GM18507 (cell line): ENCODE measurements around the gene TTC23L.
A peak's percentile ranks its signal among the peaks of the same experiment; 100 is the strongest.
"Not testable (repeated sequence)": the region's sequence is repeated elsewhere in the genome, so short reads cannot be mapped to it uniquely, and the experiment has no call there.

Experiments used
- DNase-seq: peaks from one replicate; pipeline ENCODE4 v3.0.0; 2011; ENCODE audit warnings: low read depth; ENCODE audit not compliant: insufficient read length; ENCODE audit errors: extremely low spot score
- FAIRE-seq: peaks from 2 replicates; lab custom pipeline; 2011; peaks lifted over from hg19 to GRCh38; lab: Jason Lieb, UNC

Gene TTC23L

GRCh38 chr5:34914671-34915138 is 75.7 kb downstream of the TTC23L start:
- FAIRE-seq (no peak), DNase-seq (no peak)

- peak; percentile 89 for DNase-seq
- peak; percentile 98 for FAIRE-seq
Observed at GRCh38 chr5:34915139-34915855, 76.3 kb downstream of the TTC23L start, which contains the start of the genes BRIX1 and RAD1. TSS of gene BRIX1 (plus strand) at chr5:34915711. CDS start at chr5:34915739, 28 bp downstream. TSS of gene RAD1 (minus strand) at chr5:34915504. CDS start at chr5:34914892, 612 bp downstream.

DNA sequence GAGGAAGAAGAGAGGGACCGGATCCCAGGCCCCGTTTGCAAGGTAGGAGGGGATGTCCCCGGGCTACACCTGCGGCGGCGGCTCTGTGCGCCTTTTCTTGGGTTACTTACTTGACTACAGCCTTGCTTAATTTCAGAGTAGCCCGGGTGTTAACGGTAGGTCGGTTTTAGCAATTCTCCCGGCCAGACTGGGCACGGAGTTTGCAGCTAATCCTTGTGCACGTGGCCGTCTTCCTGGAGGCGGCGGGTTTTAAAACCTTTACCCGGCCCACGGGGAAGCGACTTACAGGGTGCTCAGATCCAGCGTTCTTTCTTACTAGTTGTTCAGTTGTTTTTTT is 76.9 kb downstream of the TTC23L start:
- FAIRE-seq: no peak
- DNase-seq: no peak

- no peak for FAIRE-seq
- no peak for DNase-seq
Observed at GRCh38 chr5:34916518-34916917, 77.6 kb downstream of the TTC23L start.

DNA sequence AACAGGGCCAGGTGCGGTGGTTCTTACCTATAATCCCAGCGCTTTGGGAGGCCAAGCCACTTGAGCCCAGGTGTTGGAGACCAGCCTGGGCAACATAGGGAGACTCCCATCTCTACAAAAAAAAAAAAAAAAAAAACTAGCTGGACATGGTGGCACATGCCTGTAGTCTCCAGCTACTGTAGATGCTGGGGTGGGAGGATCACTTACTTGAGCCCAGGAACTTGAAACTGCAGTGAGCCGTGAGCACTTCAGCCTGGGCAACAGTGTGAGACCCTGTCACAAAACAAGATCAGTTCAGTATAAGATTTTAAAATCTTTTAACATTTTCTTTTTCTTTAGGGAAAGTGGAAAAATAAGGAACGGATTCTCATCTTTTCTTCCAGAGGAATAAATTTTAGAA is 79.1 kb downstream of the TTC23L start:
- FAIRE-seq: no peak
- DNase-seq: no peak

DNA sequence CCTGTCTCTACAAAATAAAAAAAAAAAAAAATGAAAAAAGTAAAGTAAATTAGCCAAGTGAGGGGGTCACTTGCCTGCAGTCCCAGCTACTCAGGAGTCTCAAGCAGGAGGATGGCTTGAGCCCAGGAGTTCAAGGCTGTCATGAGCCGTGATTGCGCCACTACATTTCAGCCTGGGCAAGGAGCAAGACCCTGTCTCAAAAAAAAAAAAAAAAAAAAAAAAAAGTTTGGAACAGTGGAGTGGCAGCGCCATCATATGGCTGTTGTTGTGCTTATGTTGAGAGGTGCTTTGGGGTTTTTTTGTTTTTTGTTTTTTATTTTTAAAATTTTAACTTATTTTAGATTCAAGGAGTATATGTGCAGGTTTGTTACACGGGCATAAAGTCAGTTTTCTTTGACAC is 80.1 kb downstream of the TTC23L start:
- no peak for FAIRE-seq
- no peak for DNase-seq

- DNase-seq, FAIRE-seq: not testable (repeated sequence)
Observed at GRCh38 chr5:34923256-34923655, 84.3 kb downstream of the TTC23L start.

DNA sequence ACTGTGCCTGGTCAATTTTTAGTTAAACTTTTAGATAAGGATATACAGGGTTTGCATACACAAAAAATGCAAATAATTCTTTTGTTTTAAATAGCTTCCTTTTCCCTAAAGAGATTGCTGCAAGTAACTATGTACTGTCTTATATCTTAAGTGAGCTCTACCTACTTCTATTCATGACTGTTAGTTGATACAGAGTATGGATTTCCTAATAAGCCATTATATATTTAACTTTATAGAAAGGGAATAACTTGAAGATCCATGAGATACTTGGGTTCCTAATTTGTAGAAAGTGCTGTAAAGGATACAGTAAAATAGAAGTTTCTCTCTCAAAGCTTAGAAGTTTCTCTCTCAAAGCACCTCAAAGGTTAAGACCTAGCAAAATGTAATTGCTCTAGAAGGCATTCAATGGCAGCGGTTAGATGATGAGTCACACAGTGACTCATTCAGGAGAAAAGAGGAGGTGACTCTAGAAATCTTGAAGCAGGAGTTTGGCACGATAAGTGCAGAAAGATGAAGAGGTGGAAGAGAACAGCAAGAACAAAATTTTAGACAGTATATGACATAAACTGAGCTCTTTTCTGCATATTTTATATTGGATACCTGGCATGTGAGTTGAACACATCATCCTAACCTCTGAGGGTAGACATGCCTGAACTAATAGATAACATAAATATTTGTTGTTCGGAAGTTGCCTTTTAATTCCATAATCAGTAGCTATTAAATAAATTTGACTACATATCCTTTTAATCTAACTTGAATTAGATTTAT is 84.9 kb downstream of the TTC23L start:
- DNase-seq (no peak), FAIRE-seq (peak; percentile 9)

DNA sequence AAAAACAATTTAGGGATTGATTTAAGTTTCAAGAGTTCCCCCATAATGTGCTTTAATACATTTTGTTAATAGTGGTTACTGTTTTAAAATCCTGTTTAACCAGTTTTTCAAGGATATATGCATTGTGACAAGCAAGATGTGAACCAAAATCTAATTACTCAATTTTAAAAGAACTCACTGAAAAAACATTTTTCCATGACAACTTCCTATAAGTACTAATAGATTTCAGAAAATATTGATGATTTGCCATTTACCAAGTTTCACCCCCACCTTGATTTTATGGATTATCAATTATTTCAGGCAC is 85.5 kb downstream of the TTC23L start:
- no peak for FAIRE-seq
- DNase-seq: no peak

- FAIRE-seq: no peak
- no peak for DNase-seq
Observed at GRCh38 chr5:34926318-34926888, 87.4 kb downstream of the TTC23L start.

DNA sequence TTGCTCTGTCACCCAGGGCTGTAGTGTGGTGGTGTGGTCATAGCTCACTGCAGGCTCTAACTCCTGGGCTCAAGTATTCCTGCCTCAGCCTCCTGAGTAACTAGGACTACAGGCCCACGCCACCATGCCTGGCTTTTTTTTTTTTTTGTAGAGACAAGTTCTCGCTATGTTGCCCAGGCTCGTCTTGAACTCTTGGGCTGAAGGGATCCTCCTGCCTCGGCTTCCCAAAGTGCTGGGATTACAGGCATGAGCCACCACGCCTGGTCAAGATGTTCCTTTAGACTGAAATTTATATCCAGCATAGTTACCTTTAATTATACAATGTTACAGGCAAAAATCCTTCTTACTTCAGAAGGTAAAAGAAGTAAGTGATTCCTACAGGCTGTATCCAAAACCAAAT is 88.8 kb downstream of the TTC23L start:
- no peak for DNase-seq
- FAIRE-seq: no peak

- DNase-seq: no peak
- no peak for FAIRE-seq
Observed at GRCh38 chr5:34928267-34928666, 89.3 kb downstream of the TTC23L start.

- peak; percentile 91 for DNase-seq
- FAIRE-seq: peak; percentile 97
Observed at GRCh38 chr5:34929134-34929719, 90.3 kb downstream of the TTC23L start, which contains the start of gene DNAJC21. TSS of gene DNAJC21 (plus strand) at chr5:34929559. CDS start at chr5:34929820, 261 bp downstream.

- DNase-seq: peak; percentile 65
- peak; percentile 47 for FAIRE-seq
Observed at GRCh38 chr5:34929720-34930461, 90.9 kb downstream of the TTC23L start.

DNA sequence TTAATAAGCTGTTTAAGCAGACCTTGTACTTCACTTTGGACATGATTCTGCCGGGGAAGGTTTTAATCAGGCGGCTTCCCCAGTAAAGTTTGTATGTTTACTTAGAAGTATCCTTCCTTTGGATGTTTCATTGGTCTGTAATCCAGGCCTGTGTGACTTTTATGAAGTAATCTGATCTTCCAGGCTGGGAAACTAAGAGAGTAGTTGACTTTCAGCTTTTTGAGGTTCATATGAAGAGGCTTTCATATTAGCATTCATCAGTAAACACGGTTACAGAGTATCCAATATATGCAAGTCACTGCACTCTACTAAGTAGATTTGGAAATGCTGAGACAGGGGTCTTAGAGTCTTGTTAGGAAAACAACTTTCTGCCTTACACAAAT is 91.5 kb downstream of the TTC23L start:
- FAIRE-seq (peak; percentile 24), DNase-seq (no peak)

DNA sequence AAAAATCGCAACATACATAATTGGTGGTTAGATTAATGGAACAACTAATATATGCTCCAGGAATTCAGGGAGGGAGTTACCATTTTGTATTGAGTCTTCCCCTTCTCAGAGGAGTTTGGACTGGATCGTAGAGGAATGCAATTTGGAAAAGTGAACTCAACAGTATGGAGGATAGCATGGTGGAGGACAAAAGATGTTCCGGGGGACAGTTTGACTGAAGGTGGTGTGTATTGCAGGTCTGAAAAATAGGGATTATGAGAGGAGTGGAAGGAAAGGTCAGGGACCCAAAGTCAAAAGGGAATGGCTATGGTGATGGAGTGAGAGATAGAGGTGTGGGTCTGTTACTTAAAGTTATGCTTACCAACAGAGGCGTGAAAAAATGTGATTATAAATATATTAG is 91.9 kb downstream of the TTC23L start:
- DNase-seq (no peak), FAIRE-seq (no peak)

DNA sequence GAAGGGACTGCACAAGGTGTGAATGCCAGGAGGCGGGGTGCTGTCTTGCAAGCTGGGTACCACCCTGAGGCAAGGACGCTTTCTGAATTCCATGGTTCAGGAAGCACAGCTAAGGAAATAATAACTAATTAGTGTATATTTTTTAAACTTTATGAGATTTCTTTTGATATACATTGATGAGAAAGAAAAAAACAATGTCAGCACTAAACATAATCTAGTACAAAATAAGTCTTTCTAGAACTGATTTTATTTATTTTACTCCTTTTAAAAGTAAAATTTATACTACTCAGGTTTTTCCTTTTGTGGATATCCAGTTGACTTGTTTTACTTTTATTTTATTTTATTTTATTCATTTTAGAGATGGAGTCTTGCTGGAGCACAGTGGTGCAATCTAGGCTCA is 94.0 kb downstream of the TTC23L start:
- no peak for DNase-seq
- no peak for FAIRE-seq

DNA sequence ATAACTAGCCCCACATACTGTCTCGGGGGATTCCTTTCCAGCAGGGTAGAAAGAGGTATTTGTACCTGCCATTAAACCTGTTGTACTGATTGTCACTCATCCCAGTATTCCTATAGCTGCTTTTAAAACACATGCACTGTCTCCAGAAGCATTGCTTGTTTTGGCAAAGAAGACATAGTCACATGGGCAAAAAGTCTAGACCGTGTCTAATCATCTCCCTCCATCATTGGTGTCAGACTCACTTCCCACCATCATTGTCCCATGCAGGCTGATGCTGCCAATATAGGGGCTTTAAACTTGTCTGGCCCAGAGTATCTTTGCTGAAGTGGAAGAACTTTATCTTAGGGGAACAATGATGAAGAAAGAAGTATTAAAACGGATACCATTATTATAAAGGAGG is 103.0 kb downstream of the TTC23L start:
- no peak for DNase-seq
- FAIRE-seq: no peak

DNA sequence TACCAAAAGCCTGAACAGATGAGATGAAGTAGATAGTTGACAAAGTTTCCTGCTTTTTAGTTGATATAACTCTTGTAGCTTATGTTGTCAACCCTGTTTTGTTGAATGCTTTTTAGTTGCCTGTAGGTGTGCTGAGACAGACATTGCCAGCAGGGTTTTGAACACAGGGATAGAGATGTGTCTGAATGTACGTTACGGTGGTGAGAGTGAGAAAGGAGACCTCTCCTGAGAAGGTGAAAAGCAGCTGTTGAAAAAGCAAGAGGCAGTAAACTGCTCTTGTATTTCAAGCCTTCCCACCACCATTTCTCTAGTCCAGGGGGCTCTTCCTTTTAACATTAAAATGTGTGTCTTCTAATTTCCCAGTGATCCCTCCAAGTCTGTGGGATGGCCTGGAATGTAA is 105.1 kb downstream of the TTC23L start:
- DNase-seq: no peak
- no peak for FAIRE-seq
